Measurements from ENCODE around the gene CDC42BPA.

GRCh38 chr1:227093309-227093708 lies 225.0 kb downstream of the CDC42BPA start:
- TF ChIP-seq CTCF (IDR thresholded peaks at IDR 0.05) = no peak
- TF ChIP-seq EP300 (IDR thresholded peaks at IDR 0.05) = no peak
- TF ChIP-seq POLR2A (IDR thresholded peaks at IDR 0.05) = no peak

Data from stomach (tissue), 4 donors.